NCI-H2029 treated with DMSO at 0.1 percent for 48 hours (cell line): ENCODE data around the gene RNF121.
A peak's percentile ranks its signal among the peaks of the same experiment; 100 is the strongest.

ENCODE experiments used
- DNase-seq: peaks from one replicate; lab custom pipeline; 2025; lab: John Stamatoyannopoulos, UW

Gene RNF121

DNA sequence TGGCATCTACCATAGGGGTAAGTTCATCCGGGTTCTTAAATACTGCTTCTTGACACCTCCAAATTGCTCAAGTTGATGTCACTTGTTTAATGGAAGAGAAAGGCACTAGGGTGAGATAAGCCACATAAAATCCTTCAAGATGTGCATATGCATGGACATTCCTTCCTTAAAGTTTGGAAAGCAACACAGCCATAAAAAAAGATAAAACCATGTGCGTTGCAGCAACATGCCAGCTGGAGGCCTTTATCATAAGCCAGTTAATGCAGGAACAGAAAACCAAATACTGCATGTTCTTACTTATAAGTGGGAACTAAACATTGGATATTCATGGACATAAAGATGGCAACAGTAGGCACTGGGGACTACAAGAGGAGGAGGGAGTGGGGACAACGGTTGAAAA, 61.9 kb downstream of the RNF121 start:
- DNase-seq = no peak

DNA sequence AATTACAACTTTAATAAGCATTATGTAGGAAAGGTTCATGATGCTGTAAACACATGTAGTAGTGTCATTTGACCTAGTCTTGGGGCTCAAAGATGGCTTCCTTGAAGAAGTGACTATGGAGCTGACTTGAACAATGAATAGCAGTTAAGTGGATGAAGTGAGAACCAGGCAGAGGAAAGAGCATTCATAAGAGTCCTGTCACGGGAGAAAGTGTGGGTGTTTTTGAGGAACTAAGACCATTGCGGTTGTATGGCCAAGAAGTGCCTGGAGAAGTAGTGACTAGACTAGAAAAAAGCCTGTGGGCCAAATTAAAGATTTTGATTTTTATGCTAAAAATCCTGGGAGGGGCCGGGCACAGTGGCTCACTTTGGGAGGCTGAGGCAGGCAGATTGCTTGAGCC, 62.6 kb downstream of the RNF121 start:
- no peak for DNase-seq

DNA sequence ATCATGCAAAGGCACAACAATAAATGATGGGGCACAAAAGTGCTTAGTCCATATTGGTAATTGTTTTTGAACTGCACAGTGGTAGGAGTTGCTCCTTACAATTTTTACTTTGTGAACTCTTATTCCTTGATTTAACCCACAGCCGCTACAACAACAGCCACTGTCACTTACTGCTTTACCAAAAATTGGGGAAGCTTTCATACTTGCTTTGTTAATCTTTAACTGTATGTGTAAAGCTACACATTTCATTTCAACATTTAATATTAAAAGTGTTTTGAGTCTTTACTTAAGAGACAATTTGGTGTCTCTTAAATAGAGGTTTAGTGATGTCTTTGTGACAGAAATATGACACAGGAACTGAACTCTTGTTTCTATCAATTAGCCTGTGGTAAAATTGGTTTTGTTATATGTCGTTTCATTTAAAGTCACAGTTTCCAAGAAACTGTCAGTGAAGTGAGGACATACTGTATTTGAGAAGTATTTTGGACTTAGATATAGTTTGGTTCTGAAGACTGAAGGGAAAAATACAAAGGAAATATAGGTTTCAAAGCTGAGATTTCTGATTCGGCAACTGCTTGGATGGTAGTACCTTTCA, 63.4 kb downstream of the RNF121 start:
- no peak for DNase-seq

DNA sequence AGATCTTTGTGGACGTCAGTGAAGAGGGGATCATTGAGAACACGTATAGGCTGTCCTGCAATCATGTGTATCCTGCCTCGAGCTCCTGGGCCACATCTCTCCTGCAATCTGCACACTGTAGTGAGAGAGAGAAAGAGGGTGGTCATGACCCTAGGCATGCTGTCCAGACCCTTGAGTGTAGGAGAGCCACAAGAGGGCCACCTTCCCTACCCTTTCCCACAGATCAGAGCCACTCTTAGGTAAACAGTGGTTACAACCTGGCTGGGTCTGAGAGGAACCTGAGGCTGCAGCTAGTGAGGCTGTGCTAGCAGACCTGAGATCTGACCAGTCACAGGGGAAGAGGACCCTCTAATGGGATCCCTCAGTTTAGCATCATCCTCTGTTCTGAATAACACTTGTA, 65.9 kb downstream of the RNF121 start:
- DNase-seq = no peak

DNA sequence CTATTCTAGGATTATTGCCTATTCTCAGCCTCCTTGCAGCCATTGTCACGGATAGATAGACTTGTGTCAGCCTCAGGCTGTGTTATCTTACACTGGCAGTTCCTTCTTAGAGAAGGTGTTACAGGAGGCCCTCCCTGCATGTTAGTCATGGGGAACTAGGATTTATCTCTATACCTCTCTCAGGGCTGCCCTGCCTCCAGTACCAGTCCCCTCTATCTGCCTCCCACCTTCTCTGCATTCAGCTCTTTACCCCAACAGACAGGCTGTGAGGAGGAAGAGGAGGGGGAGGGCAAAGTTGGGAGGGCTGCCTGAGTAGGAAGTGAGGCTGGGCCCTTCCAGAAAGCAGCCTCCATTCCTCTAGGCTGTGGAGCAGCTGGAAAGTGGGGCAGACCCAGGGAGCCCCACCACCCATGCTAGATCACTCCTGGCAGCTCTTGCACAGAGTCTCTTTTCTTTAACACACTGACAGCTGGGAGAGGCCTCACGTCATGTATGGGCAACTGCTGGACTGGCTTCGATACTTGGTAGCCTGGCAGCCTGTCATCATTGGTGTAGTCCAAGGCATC, 67.0 kb downstream of the RNF121 start:
- no peak for DNase-seq

DNA sequence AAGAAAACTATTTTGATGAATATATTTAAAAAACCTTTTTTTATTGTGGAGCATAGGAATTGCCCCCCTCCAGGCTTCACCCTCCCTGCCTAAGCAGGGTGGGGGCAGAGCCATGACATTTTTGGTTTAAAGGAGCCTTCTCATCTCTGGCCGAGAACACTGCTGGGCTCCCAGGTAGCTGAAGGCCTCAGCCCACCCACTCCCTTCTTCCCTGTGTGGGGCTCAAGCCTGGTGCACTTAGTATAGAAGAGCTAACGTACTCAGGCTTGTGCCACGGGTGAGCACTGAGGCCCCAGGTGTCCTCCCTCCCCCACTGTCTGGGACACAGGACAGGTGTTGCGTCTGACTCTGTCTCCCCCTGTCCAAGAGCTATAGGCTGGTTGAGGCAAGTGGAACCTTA, 67.7 kb downstream of the RNF121 start:
- DNase-seq = no peak

DNA sequence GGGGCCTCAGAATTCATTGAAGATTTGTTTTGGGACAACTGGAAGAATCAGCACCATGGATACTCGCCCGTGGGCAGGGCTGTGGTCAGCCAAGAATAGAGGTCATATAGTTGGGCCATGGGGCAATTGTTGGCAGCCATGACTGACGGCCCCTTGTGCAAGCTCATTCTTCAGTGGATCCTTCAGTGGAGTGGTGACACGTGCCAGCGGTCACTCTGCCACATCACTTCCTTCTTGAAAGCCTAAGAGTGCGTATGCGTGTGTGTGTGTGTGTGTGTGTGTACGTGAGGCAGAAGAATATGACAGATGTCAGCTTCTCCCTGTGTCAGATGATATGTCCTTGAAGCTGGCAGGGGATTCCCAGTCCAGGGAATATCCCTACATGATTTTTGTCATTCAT, 68.1 kb downstream of the RNF121 start:
- DNase-seq = peak; percentile 40

DNA sequence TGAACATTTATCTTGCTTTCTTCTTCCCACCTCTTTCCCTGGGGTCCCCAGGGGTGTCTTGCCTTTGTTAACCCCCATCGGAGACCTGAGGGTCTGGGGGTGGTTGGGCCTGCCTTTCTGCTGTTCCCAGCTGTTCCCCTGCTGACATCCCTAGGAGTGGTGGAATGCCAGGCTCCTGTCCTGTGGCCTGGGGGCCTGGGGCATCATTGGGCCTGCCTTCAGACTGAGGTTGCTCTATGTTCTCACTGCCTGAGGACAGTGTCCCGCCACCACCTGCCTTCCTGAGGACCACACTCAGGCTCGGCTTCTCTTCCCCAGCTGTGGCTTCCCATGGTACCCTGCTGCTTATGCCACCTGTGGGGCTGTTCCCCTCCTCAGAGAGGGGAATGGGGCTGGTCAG, 68.7 kb downstream of the RNF121 start:
- DNase-seq = no peak

DNA sequence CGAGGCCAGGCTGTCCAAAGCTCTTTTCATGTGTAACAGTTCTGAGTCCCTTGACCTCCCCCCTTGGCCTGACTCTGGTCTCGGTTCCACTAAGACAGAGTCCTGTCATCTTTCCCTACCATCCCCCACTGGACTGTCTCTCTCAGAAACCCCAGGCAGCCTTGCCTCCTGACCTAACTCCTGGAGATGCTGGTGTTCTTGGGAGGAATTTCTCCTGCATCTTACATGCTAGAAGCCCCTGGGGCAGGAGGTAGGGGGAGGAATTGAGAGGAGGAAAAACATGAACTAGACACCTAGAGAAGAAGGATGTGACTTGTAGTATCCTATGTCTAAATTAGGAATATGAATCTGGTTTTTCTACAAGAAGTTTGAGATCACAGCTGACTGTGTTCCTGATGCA, 69.2 kb downstream of the RNF121 start:
- no peak for DNase-seq

DNA sequence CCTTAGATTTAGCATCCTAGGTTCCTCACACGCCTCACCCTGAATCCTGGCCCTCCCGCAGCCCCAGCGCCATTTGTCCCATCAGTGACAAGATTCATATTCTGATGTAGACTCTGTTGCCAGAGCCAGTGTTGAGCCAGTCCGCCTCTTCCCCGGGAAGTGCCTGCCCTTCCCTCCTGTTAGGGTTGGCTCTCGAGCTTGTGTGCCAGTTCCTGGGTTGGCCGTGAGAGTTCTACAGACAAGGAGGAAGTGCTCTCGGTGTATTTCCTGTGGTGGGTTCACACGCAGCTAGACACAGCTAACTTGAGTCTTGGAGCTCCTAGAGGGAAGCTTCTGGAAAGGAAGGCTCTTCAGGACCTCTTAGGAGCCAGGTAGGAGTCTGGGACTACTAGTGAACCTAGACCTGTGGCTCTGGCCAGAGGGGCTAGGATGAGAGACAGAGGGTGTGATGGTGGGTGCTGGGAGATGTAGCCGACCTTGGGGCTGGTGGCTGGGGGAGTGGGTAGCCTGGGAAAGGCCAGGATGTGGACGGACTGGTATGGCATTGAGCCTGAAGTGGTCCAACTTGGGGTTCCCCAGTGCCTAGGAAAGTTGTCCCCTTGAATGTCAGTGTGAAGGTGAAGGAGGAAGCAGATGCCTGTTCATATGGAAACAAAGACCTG, 69.9 kb downstream of the RNF121 start, which contains the start of gene IL18BP:
TSS of gene IL18BP (plus strand) at position 261 of the 662 bp plus-strand sequence. CDS start 1,076 bp downstream, outside the sequence.
- no peak for DNase-seq

DNA sequence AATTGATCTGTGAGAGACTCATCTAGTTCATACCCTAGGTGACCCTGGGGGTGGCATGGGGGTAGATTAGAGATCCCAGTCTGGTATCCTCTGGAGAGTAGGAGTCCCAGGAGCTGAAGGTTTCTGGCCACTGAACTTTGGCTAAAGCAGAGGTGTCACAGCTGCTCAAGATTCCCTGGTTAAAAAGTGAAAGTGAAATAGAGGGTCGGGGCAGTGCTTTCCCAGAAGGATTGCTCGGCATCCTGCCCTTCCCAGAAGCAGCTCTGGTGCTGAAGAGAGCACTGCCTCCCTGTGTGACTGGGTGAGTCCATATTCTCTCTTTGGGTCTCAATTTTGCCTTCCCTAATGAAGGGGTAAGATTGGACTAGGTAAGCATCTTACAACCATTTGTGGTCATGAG, 70.5 kb downstream of the RNF121 start:
- DNase-seq = no peak

DNA sequence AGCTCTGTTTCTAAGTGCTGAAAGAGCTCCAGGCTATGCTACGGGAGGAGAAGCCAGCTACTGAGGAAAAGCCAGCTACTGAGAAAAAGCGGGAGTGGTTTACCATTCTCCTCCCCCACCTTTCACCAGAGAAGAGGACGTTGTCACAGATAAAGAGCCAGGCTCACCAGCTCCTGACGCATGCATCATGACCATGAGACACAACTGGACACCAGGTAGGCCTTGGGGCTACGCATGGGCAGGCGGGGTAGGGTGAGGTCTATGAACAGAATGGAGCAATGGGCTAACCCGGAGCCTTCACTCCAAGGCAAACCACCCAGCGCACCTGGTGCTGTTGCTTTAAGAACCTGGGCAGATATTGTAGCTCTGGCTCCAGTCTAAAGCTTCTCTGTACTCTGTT, 71.0 kb downstream of the RNF121 start:
- DNase-seq = no peak

DNA sequence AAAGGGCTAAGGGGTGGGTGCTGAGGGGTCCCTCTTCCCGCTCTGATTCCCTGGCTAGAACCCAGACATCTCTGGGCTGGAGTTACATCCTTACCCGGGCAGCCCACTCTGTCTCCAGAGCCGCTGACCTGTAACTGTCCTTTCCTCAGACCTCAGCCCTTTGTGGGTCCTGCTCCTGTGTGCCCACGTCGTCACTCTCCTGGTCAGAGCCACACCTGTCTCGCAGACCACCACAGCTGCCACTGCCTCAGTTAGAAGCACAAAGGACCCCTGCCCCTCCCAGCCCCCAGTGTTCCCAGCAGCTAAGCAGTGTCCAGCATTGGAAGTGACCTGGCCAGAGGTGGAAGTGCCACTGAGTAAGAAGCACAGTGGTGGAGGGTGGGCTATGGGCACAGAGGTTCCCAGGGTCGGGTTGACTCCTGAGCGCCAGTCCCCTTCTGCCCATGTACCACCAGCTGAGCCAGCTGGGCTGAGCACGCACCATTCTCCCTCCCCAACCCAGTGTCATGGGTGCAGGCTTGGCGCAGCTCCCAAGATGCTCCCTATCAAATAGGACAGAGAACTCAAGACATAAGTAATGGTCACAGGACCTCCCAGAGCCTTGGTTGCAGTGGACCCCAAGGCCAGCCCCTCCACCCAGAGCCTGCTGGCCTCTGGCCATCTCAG, 71.5 kb downstream of the RNF121 start:
- no peak for DNase-seq

DNA sequence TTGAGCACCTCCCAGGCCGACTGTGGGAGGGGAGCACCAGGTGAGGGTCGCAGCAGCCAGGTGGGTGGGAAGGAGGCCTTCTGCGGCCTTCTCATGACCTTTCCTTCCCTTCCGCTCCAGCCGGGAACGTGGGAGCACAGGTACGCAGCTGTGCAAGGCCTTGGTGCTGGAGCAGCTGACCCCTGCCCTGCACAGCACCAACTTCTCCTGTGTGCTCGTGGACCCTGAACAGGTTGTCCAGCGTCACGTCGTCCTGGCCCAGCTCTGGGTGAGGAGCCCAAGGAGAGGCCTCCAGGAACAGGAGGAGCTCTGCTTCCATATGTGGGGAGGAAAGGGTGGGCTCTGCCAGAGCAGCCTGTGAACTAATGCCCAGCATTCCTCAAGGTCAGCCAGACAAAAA, 72.4 kb downstream of the RNF121 start:
- no peak for DNase-seq

DNA sequence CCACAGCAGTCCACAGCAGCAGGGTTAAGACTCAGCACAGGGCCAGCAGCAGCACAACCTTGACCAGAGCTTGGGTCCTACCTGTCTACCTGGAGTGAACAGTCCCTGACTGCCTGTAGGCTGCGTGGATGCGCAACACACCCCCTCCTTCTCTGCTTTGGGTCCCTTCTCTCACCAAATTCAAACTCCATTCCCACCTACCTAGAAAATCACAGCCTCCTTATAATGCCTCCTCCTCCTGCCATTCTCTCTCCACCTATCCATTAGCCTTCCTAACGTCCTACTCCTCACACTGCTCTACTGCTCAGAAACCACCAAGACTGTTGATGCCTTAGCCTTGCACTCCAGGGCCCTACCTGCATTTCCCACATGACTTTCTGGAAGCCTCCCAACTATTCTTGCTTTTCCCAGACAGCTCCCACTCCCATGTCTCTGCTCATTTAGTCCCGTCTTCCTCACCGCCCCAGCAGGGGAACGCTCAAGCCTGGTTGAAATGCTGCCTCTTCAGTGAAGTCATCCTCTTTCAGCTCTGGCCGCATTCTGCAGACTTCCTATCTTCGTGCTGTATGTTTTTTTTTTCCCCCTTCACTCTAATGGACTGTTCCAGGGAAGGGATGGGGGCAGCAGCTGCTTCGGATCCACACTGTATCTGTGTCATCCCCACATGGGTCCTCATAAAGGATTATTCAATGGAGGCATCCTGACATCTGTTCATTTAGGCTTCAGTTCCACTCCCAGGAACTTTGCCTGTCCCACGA, 73.2 kb downstream of the RNF121 start:
- no peak for DNase-seq

DNA sequence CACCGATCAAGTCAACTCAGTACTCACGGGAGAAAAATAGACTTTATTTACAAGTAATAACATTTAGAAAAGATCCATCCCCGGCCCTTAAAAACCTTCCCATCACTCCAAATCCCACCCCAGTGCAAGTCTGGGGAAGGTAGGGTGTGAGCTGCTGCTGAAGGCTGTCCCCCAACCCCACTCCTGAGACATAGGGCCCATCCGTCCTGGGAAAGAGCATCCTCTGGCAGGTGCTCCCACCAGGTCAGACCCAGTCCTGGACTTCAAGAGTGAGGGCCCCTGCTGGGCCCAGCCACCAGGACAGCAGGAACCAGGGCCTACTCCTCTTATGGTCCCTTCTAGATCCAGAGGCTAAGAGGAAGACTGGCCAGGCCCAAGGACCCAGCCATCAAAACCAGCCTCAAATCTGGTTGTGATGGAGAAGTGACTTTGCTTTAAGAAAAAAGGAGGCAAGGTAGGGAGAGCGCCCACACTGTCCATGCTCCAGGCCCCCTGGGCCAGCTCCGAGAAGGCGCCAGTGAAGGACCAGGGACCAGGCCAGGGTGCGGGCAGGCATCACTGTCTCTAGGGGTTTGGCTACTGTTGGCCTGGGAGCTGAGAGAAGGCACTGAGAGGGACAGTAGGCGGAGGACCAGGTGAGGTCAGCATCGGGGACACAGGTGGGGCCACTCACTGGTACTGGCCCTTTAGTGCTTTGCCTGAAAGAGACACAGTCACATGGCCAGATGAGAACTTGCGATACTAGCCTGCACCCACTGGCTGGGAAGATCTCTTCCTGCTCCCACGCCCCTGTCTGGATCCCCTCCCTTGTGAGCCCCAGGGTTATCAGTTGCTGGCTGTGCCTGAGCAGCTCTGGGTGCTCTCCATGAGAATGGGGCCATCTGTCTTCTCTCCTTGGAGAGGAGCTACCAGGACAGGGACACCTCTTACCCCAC, 74.3 kb downstream of the RNF121 start:
- DNase-seq = no peak

DNA sequence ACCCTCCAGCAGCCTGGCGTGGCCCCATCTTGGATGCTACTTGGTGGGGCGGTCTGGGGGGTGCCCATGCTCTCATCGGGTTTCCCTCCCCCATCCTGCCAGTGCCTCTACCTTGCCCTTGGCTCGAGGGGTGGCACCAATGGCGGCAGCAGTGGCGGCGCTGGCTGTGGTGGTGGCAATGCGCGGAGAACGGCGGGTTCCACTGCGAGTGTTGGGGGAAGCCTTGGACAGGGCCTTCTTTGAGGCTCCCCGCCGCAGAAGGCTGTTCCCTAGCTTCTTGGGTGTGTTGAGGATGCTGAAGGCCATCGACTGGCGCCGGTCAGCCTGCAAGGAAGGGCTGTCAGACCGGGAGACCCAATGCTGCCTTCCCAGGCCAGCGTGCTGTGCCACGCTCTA, 74.9 kb downstream of the RNF121 start:
- DNase-seq = no peak

DNA sequence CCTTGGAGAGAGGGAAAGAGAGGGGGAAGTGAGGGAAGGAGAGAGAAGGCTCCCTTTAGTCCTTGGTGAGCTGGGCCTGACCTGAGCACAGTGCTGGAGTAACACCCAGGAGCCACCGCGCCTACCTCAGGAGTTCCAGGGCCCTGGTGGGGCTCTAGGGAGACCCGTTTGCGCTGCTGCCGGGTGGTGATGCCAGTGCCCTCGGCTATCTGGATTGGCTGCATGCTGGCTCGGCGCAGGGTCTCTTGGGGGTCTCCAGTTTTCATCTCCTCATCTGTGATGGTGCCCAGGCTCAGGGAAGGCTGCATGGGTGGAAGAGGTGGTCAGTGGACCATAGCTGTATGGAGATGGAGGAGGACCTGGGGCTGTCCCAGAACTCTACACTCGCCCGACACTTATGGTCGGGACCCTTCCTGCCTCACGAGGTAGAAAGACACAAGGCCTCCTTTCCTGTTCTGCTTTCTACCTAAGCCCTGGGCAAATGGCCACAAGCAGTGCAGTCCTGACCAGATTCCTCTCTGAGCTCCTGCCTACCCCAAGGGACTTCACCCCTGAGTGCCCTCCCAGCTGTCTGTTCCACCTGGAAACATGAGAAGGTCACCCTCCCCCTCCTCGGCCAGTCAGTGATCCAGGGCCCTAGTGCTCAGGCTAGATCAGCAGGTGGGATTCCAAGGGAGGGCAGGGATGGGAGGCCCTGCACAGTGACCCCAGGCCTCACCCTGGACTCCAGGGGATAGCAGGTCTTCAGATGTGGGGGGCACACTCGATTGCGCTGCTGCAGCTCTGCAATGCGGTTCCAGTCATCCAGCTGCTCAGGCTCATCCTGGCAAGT, 75.9 kb downstream of the RNF121 start:
- DNase-seq = no peak

DNA sequence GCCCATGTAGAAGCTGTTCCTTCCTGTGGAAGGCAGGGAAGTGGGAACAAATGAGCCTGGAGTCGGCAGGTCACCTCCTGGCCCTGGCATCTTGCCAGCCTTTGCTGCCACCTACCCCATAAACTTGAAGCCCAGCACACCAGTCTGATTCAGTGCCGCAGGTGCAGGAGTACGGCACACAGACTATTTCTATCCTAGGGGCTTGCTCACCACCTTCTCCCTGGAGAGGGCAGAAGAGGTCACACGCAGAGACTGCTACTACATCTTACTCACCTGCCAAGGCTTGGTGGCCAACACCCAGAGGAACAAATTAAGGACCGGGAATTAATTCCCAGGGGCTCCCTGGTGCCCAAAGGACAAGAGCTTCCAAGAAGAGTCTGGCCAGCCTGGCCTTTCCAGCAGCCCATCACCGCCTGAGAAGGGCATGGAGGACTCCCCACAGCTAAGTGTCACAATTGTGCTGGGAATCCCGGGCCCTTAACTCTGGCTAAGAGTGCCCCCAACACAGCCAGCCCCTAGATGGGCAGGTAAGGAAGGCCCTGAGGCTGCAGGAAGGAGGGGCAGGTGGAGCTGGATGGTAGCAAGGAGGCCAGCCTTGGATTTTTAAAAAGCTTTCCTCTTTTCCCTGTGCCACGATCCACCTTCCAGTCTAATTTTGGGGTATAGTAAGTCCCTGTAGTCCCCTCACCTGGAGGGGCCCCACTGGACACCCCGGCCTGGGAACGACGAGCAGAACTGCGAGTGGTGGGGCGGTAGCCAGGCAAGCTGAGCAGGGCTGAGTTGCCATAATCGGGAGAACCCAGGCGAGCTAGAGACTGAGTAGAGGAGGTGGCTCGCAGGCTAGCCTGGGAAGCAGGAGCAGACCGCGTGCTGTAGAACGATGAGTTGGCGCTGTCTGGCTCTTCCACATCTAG, 76.8 kb downstream of the RNF121 start:
- peak; percentile 44 for DNase-seq
